Measurements from ENCODE around the gene EPDR1.

Gene EPDR1

DNA sequence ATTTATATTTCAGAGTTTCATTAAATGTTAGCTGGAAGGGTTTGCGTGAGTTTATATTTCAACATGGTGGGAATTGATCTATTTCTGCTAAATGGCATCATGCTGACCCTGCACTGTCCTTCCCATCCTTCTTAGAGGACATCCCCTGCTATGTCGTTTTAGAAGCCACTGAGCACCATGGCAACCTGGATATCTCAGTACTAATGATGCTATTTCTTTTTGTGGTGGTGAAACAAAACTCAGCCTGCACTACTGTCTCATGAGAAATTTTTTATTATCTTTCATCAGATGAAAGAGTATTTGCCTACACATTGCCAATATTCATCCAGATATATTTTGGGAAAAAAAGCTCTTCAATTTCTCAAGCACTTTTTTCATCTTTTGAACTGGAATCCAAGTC lies 12.1 kb downstream of the EPDR1 start:
- ChIA-PET CTCF (no interaction called here), POLR2A (no interaction called here)
- TF ChIP-seq FOXK2 (IDR thresholded peaks at IDR 0.05) (no peak), FOXM1 (IDR thresholded peaks at IDR 0.05; ENCODE audit: borderline replicate concordance) (no peak), HDGF (IDR thresholded peaks at IDR 0.05; ENCODE audit: borderline replicate concordance) (no peak), CTBP1 (IDR thresholded peaks at IDR 0.05; ENCODE audit: borderline replicate concordance) (no peak), ELF4 (IDR thresholded peaks at IDR 0.05) (no peak), BHLHE40 (IDR thresholded peaks at IDR 0.05; ENCODE audit: borderline replicate concordance) (no peak), ARNT (IDR thresholded peaks at IDR 0.05) (no peak), L3MBTL2 (conservative IDR thresholded peaks at IDR 0.05) (no peak), SUZ12 (IDR thresholded peaks at IDR 0.05) (no peak), LEF1 (IDR thresholded peaks at IDR 0.05; ENCODE audit: borderline replicate concordance) (no peak), FOXA1 (IDR thresholded peaks at IDR 0.05) (no peak), NFRKB (IDR thresholded peaks at IDR 0.05) (no peak), SP1 (IDR thresholded peaks at IDR 0.05) (no peak), TARDBP (IDR thresholded peaks at IDR 0.05) (no peak)
- no peak for DNase-seq (ENCODE audit: extremely low spot score)

- TF ChIP-seq FOXK2 (IDR thresholded peaks at IDR 0.05) (no peak), SP1 (IDR thresholded peaks at IDR 0.05) (no peak), CTBP1 (IDR thresholded peaks at IDR 0.05; ENCODE audit: borderline replicate concordance) (no peak), FOXM1 (IDR thresholded peaks at IDR 0.05; ENCODE audit: borderline replicate concordance) (no peak), HDGF (IDR thresholded peaks at IDR 0.05; ENCODE audit: borderline replicate concordance) (no peak), BHLHE40 (IDR thresholded peaks at IDR 0.05; ENCODE audit: borderline replicate concordance) (no peak), TARDBP (IDR thresholded peaks at IDR 0.05) (no peak), SUZ12 (IDR thresholded peaks at IDR 0.05) (no peak), NFRKB (IDR thresholded peaks at IDR 0.05) (no peak), ELF4 (IDR thresholded peaks at IDR 0.05) (no peak), ZNF384 (IDR thresholded peaks at IDR 0.05) (no peak), L3MBTL2 (conservative IDR thresholded peaks at IDR 0.05) (no peak), FOXA1 (IDR thresholded peaks at IDR 0.05) (no peak), LEF1 (IDR thresholded peaks at IDR 0.05; ENCODE audit: borderline replicate concordance) (no peak), ARNT (IDR thresholded peaks at IDR 0.05) (no peak)
- TF ChIP-seq, protein P1, sequence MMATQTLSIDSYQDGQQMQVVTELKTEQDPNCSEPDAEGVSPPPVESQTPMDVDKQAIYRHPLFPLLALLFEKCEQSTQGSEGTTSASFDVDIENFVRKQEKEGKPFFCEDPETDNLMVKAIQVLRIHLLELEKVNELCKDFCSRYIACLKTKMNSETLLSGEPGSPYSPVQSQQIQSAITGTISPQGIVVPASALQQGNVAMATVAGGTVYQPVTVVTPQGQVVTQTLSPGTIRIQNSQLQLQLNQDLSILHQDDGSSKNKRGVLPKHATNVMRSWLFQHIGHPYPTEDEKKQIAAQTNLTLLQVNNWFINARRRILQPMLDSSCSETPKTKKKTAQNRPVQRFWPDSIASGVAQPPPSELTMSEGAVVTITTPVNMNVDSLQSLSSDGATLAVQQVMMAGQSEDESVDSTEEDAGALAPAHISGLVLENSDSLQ (IDR thresholded peaks at IDR 0.05), result no peak
- POLR2A ChIA-PET, result no interaction called here
- DNase-seq (ENCODE audit: extremely low spot score), result no peak
- CTCF ChIA-PET, result no interaction called here
Measured at GRCh38 chr7:37933018-37933566, 12.7 kb downstream of the EPDR1 start.

DNA sequence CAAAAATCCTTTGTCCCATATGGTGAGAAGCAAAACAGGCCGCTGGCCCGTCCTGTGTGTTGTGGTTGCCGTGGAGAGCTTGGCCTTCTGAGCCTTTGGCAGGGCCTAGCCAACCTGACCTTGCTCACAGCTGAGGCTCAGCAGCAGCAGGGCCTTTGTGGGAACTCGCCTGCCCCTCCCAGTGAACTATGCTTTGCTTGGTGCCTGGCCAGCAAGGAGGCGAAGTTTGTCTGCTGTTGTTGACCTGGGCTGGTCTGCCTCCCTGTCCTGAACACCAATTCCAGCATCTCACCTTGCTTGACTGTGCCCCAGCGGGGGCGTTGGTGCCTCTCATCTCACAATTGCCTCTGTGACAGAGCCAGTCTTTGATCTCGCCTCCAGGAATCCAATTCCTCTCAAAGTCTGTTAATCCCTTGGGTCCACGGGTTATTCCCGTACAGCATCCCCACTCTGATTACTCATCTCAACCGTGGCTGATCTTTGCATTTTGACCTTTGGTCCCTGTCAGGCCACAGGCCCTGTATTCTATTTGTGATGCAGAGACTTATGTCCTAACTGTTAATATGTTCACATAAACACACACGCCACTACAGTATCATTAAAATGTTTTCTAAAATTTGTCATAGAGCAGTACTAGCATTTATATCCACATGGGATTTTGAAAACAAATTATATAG lies 22.6 kb downstream of the EPDR1 start:
- TF ChIP-seq ZNF384 (IDR thresholded peaks at IDR 0.05) (no peak), FOXM1 (IDR thresholded peaks at IDR 0.05; ENCODE audit: borderline replicate concordance) (no peak), ARNT (IDR thresholded peaks at IDR 0.05) (no peak), LEF1 (IDR thresholded peaks at IDR 0.05; ENCODE audit: borderline replicate concordance) (no peak), HDGF (IDR thresholded peaks at IDR 0.05; ENCODE audit: borderline replicate concordance) (no peak), L3MBTL2 (conservative IDR thresholded peaks at IDR 0.05) (no peak), CTBP1 (IDR thresholded peaks at IDR 0.05; ENCODE audit: borderline replicate concordance) (no peak), NFRKB (IDR thresholded peaks at IDR 0.05) (no peak), SP1 (IDR thresholded peaks at IDR 0.05) (no peak), FOXA1 (IDR thresholded peaks at IDR 0.05) (no peak), BHLHE40 (IDR thresholded peaks at IDR 0.05; ENCODE audit: borderline replicate concordance) (no peak), TARDBP (IDR thresholded peaks at IDR 0.05) (no peak)
- no peak for DNase-seq (ENCODE audit: extremely low spot score)
- ChIA-PET CTCF (no interaction called here), POLR2A (no interaction called here)

DNA sequence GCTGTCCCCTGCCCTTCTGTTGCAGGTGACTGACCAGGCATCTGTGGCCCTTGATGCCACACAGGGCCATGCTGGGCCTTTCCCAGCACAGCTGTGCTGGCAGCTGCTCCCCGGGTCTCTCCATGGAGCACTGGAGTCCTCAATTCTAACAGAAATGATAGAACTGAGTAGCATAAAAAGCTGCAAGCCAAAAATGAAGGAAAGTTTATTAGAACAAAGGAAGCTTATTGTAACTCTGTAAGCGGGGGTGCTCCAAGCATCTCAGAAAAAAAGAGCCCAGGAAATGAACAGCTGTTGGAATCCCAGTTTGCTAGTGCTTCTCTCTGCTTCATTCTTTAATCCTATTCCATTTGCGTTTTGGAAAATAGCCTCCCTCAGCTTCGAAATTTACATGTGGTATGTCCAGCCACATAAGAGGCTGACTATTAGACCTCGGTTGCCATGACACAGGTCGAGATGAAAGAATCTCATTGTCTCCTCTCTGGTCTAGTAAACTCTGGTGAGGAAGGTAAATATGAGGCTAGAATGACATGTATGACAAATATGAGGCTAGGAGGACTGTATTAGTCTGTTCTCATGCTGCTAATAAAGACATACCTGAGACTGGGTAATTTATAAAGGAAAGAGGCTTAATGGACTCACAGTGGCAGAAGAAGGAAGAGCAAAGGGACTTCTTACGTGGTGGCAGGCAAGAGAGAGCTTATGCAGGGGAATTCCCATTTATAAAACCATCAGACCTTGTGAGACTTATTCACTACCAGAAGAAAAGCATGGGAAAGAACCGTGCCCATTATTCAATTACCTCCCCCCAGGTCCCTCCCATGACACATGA lies 23.7 kb downstream of the EPDR1 start:
- TF ChIP-seq SP1 (IDR thresholded peaks at IDR 0.05) (no peak), FOXA1 (IDR thresholded peaks at IDR 0.05) (no peak), ZNF384 (IDR thresholded peaks at IDR 0.05) (no peak), ELF4 (IDR thresholded peaks at IDR 0.05) (no peak), L3MBTL2 (conservative IDR thresholded peaks at IDR 0.05) (no peak), CTBP1 (IDR thresholded peaks at IDR 0.05; ENCODE audit: borderline replicate concordance) (no peak), FOXK2 (IDR thresholded peaks at IDR 0.05) (no peak), LEF1 (IDR thresholded peaks at IDR 0.05; ENCODE audit: borderline replicate concordance) (no peak), BHLHE40 (IDR thresholded peaks at IDR 0.05; ENCODE audit: borderline replicate concordance) (no peak), NFRKB (IDR thresholded peaks at IDR 0.05) (no peak)
- TF ChIP-seq, protein P1 (IDR thresholded peaks at IDR 0.05), result no peak
- CTCF ChIA-PET, result no interaction called here
- POLR2A ChIA-PET, result no interaction called here
- DNase-seq (ENCODE audit: extremely low spot score), result no peak

GRCh38 chr7:37944737-37945054 lies 24.3 kb downstream of the EPDR1 start:
- ChIA-PET POLR2A (no interaction called here), CTCF (no interaction called here)
- no peak for TF ChIP-seq L3MBTL2 (conservative IDR thresholded peaks at IDR 0.05)
- no peak for TF ChIP-seq ZNF384 (IDR thresholded peaks at IDR 0.05)
- no peak for TF ChIP-seq SUZ12 (IDR thresholded peaks at IDR 0.05)
- no peak for DNase-seq (ENCODE audit: extremely low spot score)

DNA sequence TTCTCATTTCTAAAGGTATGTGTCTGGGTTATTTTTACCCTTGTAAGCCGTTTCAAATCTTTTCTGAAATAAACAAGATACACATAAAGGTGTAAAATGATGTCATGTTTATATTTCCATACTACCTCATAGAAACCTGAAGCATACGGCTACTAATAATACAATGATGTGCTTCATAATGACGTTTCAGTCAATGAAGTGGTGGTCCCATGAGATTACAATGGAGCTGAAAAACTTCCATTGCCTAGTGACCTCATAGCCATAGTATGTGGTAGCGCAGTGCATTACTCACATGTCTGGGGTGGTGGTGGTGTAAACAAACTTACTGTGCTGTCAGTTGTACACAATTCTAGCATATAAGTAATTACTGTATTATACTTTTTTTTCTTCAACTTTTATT lies 24.9 kb downstream of the EPDR1 start:
- CTCF ChIA-PET, result interaction anchor here (0.6 kb wide), 1 partner anchor 8 kb away, joined by 3 read pairs; no protein-coding TSS in a partner anchor
- DNase-seq (ENCODE audit: extremely low spot score), result no peak
- POLR2A ChIA-PET, result no interaction called here
- TF ChIP-seq SP1 (IDR thresholded peaks at IDR 0.05) (no peak), BHLHE40 (IDR thresholded peaks at IDR 0.05; ENCODE audit: borderline replicate concordance) (no peak), CTBP1 (IDR thresholded peaks at IDR 0.05; ENCODE audit: borderline replicate concordance) (no peak), FOXM1 (IDR thresholded peaks at IDR 0.05; ENCODE audit: borderline replicate concordance) (no peak), LEF1 (IDR thresholded peaks at IDR 0.05; ENCODE audit: borderline replicate concordance) (no peak), TARDBP (IDR thresholded peaks at IDR 0.05) (no peak), ZNF384 (IDR thresholded peaks at IDR 0.05) (no peak), ELF4 (IDR thresholded peaks at IDR 0.05) (no peak), HDGF (IDR thresholded peaks at IDR 0.05; ENCODE audit: borderline replicate concordance) (no peak), FOXA1 (IDR thresholded peaks at IDR 0.05) (no peak), NFRKB (IDR thresholded peaks at IDR 0.05) (no peak), ARNT (IDR thresholded peaks at IDR 0.05) (no peak), L3MBTL2 (conservative IDR thresholded peaks at IDR 0.05) (no peak), FOXK2 (IDR thresholded peaks at IDR 0.05) (no peak), SUZ12 (IDR thresholded peaks at IDR 0.05) (no peak)
- TF ChIP-seq, protein P1 (IDR thresholded peaks at IDR 0.05), result no peak

Data from HEK293T (cell line).